ENCODE measurements around the gene RWDD1.

RWDD1 gene, protein sequence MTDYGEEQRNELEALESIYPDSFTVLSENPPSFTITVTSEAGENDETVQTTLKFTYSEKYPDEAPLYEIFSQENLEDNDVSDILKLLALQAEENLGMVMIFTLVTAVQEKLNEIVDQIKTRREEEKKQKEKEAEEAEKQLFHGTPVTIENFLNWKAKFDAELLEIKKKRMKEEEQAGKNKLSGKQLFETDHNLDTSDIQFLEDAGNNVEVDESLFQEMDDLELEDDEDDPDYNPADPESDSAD

GRCh38 chr6:116570856-116571682, at the start of gene RWDD1:
RWDD1 (plus strand) TSS chr6:116571504; CDS start chr6:116571583, 79 bp downstream.
- Histone ChIP-seq H3K4me3 (ENCODE audit: low read depth in 1 of 2, low read length in 2 of 2) (peak within 1 kb of the TSS; percentile 88 to 99), H3K27me3 (ENCODE audit: control insufficient read depth in 1 of 2, insufficient read depth in 2 of 2, low read length in 2 of 2) (no peaks in the 10 kb centered on the region), H3K36me3 (ENCODE audit: control insufficient read depth in 1 of 2, insufficient read depth in 2 of 2, low read length in 2 of 2) (peaks cover 0 to 4% of the 10 kb centered on the region in 2 donors), H3K4me1 (ENCODE audit: control insufficient read depth in 1 of 2, insufficient read depth in 2 of 2, low read length in 2 of 2) (peaks cover 20 to 24% of the 10 kb centered on the region in 2 donors), H3K9ac (ENCODE audit: low read depth in 1 of 2, low read length in 2 of 2) (peak within 1 kb of the TSS; percentile 69 to 96), H3K9me3 (ENCODE audit: control insufficient read depth in 1 of 2, low read length in 2 of 2) (no peaks in the 10 kb centered on the region), H3K27ac (ENCODE audit: low read depth, low read length) (peak within 1 kb of the TSS; percentile 80)

DNA sequence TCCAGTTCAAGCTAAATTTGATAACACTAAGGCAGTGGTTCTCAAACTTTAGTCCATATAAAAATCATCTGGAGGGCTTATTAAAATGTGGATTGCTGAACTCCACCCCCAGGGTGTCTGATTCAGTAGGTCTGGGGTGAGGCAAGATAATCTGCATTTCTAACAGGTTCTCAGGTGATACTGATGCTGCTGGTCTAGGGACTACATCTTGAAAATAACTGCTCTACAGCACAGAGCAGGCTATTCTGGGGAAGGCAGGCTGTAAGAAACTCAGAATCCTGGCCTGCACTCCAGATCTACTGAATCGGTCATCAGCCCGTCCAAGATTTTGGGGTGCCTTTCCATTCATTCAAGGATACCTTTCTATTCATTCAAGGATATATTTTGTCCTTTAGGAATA, 48.4 kb upstream of the RWDD1 start:
- Histone ChIP-seq H3K36me3 (ENCODE audit: control insufficient read depth in 1 of 2, insufficient read depth in 2 of 2, low read length in 2 of 2) (no peaks in the 10 kb centered on the region), H3K4me1 (ENCODE audit: control insufficient read depth in 1 of 2, insufficient read depth in 2 of 2, low read length in 2 of 2) (no peaks in the 10 kb centered on the region), H3K4me3 (ENCODE audit: low read depth in 1 of 2, low read length in 2 of 2) (no peak overlapping the region)

GRCh38 chr6:116524236-116524635, 47.1 kb upstream of the RWDD1 start:
- H3K27me3 ChIP-seq (ENCODE audit: control insufficient read depth in 1 of 2, insufficient read depth in 2 of 2, low read length in 2 of 2) = no peaks in the 10 kb centered on the region
- H3K27ac ChIP-seq (ENCODE audit: low read depth, low read length) = no peak overlapping the region
- no peaks in the 10 kb centered on the region for H3K4me1 ChIP-seq (ENCODE audit: control insufficient read depth in 1 of 2, insufficient read depth in 2 of 2, low read length in 2 of 2)
- H3K4me3 ChIP-seq (ENCODE audit: low read depth in 1 of 2, low read length in 2 of 2) = no peak overlapping the region
- no peaks in the 10 kb centered on the region for H3K36me3 ChIP-seq (ENCODE audit: control insufficient read depth in 1 of 2, insufficient read depth in 2 of 2, low read length in 2 of 2)
- no peak overlapping the region for H3K9ac ChIP-seq (ENCODE audit: low read depth in 1 of 2, low read length in 2 of 2)
- H3K9me3 ChIP-seq (ENCODE audit: control insufficient read depth in 1 of 2, low read length in 2 of 2) = no peaks in the 10 kb centered on the region

More for the DNA sequence above, 48.4 kb upstream of the RWDD1 start:
- no peak overlapping the region for H3K27ac ChIP-seq (ENCODE audit: low read depth, low read length)
- H3K9me3 ChIP-seq (ENCODE audit: control insufficient read depth in 1 of 2, low read length in 2 of 2) = no peaks in the 10 kb centered on the region
- H3K9ac ChIP-seq (ENCODE audit: low read depth in 1 of 2, low read length in 2 of 2) = no peak overlapping the region
- H3K27me3 ChIP-seq (ENCODE audit: control insufficient read depth in 1 of 2, insufficient read depth in 2 of 2, low read length in 2 of 2) = no peaks in the 10 kb centered on the region

DNA sequence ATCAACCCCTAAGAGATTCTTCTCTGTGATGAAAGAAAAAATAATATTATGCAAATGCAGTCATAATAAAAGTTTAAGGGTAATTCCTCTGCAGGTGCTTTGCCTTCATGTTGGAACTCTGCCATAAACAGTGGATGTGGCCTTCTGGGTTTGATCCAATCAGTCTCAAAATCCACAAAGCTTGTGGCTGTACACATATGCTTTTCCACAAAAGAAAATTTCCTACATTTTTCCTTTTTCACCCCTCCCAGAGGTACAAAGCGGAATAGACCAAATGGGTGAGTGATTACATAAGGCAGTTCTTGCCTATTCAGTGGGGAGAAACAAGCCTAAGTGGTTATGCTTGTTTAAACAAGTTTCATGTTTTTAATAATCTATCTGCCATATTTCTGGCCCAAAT, 43.2 kb upstream of the RWDD1 start:
- Histone ChIP-seq H3K27me3 (ENCODE audit: control insufficient read depth in 1 of 2, insufficient read depth in 2 of 2, low read length in 2 of 2) (no peaks in the 10 kb centered on the region), H3K27ac (ENCODE audit: low read depth, low read length) (no peak overlapping the region), H3K9ac (ENCODE audit: low read depth in 1 of 2, low read length in 2 of 2) (no peak overlapping the region), H3K36me3 (ENCODE audit: control insufficient read depth in 1 of 2, insufficient read depth in 2 of 2, low read length in 2 of 2) (no peaks in the 10 kb centered on the region), H3K9me3 (ENCODE audit: control insufficient read depth in 1 of 2, low read length in 2 of 2) (no peaks in the 10 kb centered on the region), H3K4me3 (ENCODE audit: low read depth in 1 of 2, low read length in 2 of 2) (no peak overlapping the region), H3K4me1 (ENCODE audit: control insufficient read depth in 1 of 2, insufficient read depth in 2 of 2, low read length in 2 of 2) (no peaks in the 10 kb centered on the region)

GRCh38 chr6:116528780-116529179, 42.5 kb upstream of the RWDD1 start:
- Histone ChIP-seq H3K4me3 (ENCODE audit: low read depth in 1 of 2, low read length in 2 of 2) (no peak overlapping the region), H3K9ac (ENCODE audit: low read depth in 1 of 2, low read length in 2 of 2) (no peak overlapping the region), H3K36me3 (ENCODE audit: control insufficient read depth in 1 of 2, insufficient read depth in 2 of 2, low read length in 2 of 2) (no peaks in the 10 kb centered on the region), H3K9me3 (ENCODE audit: control insufficient read depth in 1 of 2, low read length in 2 of 2) (no peaks in the 10 kb centered on the region), H3K4me1 (ENCODE audit: control insufficient read depth in 1 of 2, insufficient read depth in 2 of 2, low read length in 2 of 2) (no peaks in the 10 kb centered on the region), H3K27ac (ENCODE audit: low read depth, low read length) (no peak overlapping the region), H3K27me3 (ENCODE audit: control insufficient read depth in 1 of 2, insufficient read depth in 2 of 2, low read length in 2 of 2) (no peaks in the 10 kb centered on the region)

GRCh38 chr6:116529466-116530290, 41.6 kb upstream of the RWDD1 start:
- no peak overlapping the region for H3K27ac ChIP-seq (ENCODE audit: low read depth, low read length)
- no peaks in the 10 kb centered on the region for H3K27me3 ChIP-seq (ENCODE audit: control insufficient read depth in 1 of 2, insufficient read depth in 2 of 2, low read length in 2 of 2)
- no peaks in the 10 kb centered on the region for H3K9me3 ChIP-seq (ENCODE audit: control insufficient read depth in 1 of 2, low read length in 2 of 2)
- no peaks in the 10 kb centered on the region for H3K4me1 ChIP-seq (ENCODE audit: control insufficient read depth in 1 of 2, insufficient read depth in 2 of 2, low read length in 2 of 2)
- no peak overlapping the region for H3K4me3 ChIP-seq (ENCODE audit: low read depth in 1 of 2, low read length in 2 of 2)
- H3K36me3 ChIP-seq (ENCODE audit: control insufficient read depth in 1 of 2, insufficient read depth in 2 of 2, low read length in 2 of 2) = no peaks in the 10 kb centered on the region
- H3K9ac ChIP-seq (ENCODE audit: low read depth in 1 of 2, low read length in 2 of 2) = no peak overlapping the region

GRCh38 chr6:116530436-116530835, 40.9 kb upstream of the RWDD1 start:
- Histone ChIP-seq H3K4me1 (ENCODE audit: control insufficient read depth in 1 of 2, insufficient read depth in 2 of 2, low read length in 2 of 2) (no peaks in the 10 kb centered on the region), H3K4me3 (ENCODE audit: low read depth in 1 of 2, low read length in 2 of 2) (no peak overlapping the region), H3K9me3 (ENCODE audit: control insufficient read depth in 1 of 2, low read length in 2 of 2) (no peaks in the 10 kb centered on the region), H3K9ac (ENCODE audit: low read depth in 1 of 2, low read length in 2 of 2) (no peak overlapping the region), H3K27ac (ENCODE audit: low read depth, low read length) (no peak overlapping the region), H3K36me3 (ENCODE audit: control insufficient read depth in 1 of 2, insufficient read depth in 2 of 2, low read length in 2 of 2) (no peaks in the 10 kb centered on the region), H3K27me3 (ENCODE audit: control insufficient read depth in 1 of 2, insufficient read depth in 2 of 2, low read length in 2 of 2) (no peaks in the 10 kb centered on the region)

DNA sequence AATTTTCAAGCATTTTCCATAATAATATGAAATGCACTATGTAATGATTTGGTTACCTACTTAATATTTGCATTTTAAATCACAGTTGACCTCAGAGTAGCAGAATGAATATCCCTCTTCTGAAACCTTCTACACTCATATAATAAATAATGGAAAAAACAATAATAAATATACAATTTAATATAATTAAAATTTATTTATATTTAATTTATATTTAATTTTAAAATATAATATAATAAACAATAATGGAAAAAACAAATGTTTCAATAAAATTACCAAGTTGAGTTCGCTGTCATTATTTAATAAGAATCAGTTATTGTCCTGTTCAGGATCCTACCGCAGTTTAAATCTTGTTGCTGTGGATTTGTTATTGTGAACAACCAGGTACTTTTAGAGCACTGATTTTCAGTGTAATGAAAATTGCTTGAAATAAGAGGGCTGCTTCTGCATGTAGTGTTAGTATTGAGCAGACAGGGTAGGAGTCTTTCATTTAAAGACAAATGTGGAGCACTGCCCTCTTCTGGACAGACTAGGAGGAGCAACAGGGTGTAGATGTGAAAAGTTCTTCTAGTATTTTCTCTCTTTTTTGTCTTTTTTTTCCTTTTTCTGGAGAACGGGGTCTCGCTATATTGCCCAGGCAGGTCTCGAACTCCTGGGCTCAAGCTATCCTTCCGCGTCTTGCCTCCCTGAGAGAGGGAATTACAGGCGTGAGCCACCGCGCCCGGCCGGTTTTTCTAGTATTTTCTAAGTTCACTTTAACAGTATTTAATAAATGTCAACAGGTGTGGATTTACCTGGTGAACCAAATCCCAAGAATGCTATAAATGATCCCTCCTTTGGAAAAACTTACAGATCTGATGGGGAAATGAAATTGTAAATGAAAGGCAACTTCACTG, 39.4 kb upstream of the RWDD1 start:
- H3K9me3 ChIP-seq (ENCODE audit: control insufficient read depth in 1 of 2, low read length in 2 of 2) = no peaks in the 10 kb centered on the region

GRCh38 chr6:116533233-116533957, 37.9 kb upstream of the RWDD1 start:
- no peak overlapping the region for H3K27ac ChIP-seq (ENCODE audit: low read depth, low read length)
- no peak overlapping the region for H3K9ac ChIP-seq (ENCODE audit: low read depth in 1 of 2, low read length in 2 of 2)
- no peaks in the 10 kb centered on the region for H3K27me3 ChIP-seq (ENCODE audit: control insufficient read depth in 1 of 2, insufficient read depth in 2 of 2, low read length in 2 of 2)
- no peaks in the 10 kb centered on the region for H3K4me1 ChIP-seq (ENCODE audit: control insufficient read depth in 1 of 2, insufficient read depth in 2 of 2, low read length in 2 of 2)
- no peak overlapping the region for H3K4me3 ChIP-seq (ENCODE audit: low read depth in 1 of 2, low read length in 2 of 2)
- no peaks in the 10 kb centered on the region for H3K36me3 ChIP-seq (ENCODE audit: control insufficient read depth in 1 of 2, insufficient read depth in 2 of 2, low read length in 2 of 2)
- H3K9me3 ChIP-seq (ENCODE audit: control insufficient read depth in 1 of 2, low read length in 2 of 2) = no peaks in the 10 kb centered on the region

More for the DNA sequence above, 39.4 kb upstream of the RWDD1 start:
- Histone ChIP-seq H3K4me3 (ENCODE audit: low read depth in 1 of 2, low read length in 2 of 2) (no peak overlapping the region), H3K9ac (ENCODE audit: low read depth in 1 of 2, low read length in 2 of 2) (no peak overlapping the region), H3K27me3 (ENCODE audit: control insufficient read depth in 1 of 2, insufficient read depth in 2 of 2, low read length in 2 of 2) (no peaks in the 10 kb centered on the region), H3K36me3 (ENCODE audit: control insufficient read depth in 1 of 2, insufficient read depth in 2 of 2, low read length in 2 of 2) (no peaks in the 10 kb centered on the region), H3K4me1 (ENCODE audit: control insufficient read depth in 1 of 2, insufficient read depth in 2 of 2, low read length in 2 of 2) (no peaks in the 10 kb centered on the region), H3K27ac (ENCODE audit: low read depth, low read length) (no peak overlapping the region)

Data from duodenal mucosa (tissue), 2 donors.